ENCODE results near the gene JPH4. TPM values are rescaled to one million over a fixed set of nuclear protein-coding genes. Genes with fewer than 3 reads are reported as not detected.

The JPH4 gene
- total and polyA plus RNA-seq, 2 donors (not counting 1 experiment from before 2014, with no cell fraction given): not detected

- Histone ChIP-seq H3K4me3 (replicated peaks in 1 of 4; ENCODE audit: control extremely low read depth in 1 of 4, insufficient read depth in 1 of 4, low read depth in 3 of 4, low read length in 4 of 4) (peak overlapping the region in 3 of 4 experiments; percentile 61 to 74 (median 72)), H3K79me2 (ENCODE audit: control insufficient read depth, insufficient read depth, low read length) (no peaks in the 10 kb centered on the region), H3K4me2 (ENCODE audit: extremely low read depth, insufficient read depth, low read length) (peak overlapping the region; percentile 88), H3K4me1 (ENCODE audit: control insufficient read depth, extremely low read depth, insufficient read depth, low read length) (peaks cover 3% of the 10 kb centered on the region), H3K27me3 (ENCODE audit: control insufficient read depth, insufficient read depth, low read length) (peaks cover 14% of the 10 kb centered on the region), H3K27ac (ENCODE audit: insufficient read depth, low read length) (no peak overlapping the region), H3K36me3 (ENCODE audit: control insufficient read depth, insufficient read depth, low read length) (no peaks in the 10 kb centered on the region), H3K9ac (ENCODE audit: insufficient read depth, low read length) (no peak overlapping the region), H2AFZ (ENCODE audit: low read length) (no peak overlapping the region), H3K9me3 (ENCODE audit: control insufficient read depth, insufficient read depth, low read depth, low read length) (no peaks in the 10 kb centered on the region), H4K20me1 (ENCODE audit: control insufficient read depth, extremely low read depth, insufficient read depth, low read length) (no peaks in the 10 kb centered on the region)
- TF ChIP-seq EZH2 (IDR thresholded peaks at IDR 0.05; ENCODE audit: low read length, missing control alignments) (peak; percentile 66), CTCF (conservative IDR thresholded peaks at IDR 0.05 in 1 of 2, IDR thresholded peaks at IDR 0.05 in 1 of 2; ENCODE audit: low read depth in 1 of 2, low read length in 2 of 2) (no peak)
- DNase-seq (ENCODE audit: low read depth in 2 of 2): no peak
These were observed 28.3 kb downstream of the JPH4 start for GRCh38 chr14:23550131-23550811.

GRCh38 chr14:23548351-23549318 is 30.0 kb downstream of the JPH4 start:
- no peaks in the 10 kb centered on the region for H3K4me1 ChIP-seq (ENCODE audit: control insufficient read depth, extremely low read depth, insufficient read depth, low read length)
- no peaks in the 10 kb centered on the region for H3K79me2 ChIP-seq (ENCODE audit: control insufficient read depth, insufficient read depth, low read length)
- no peaks in the 10 kb centered on the region for H3K9me3 ChIP-seq (ENCODE audit: control insufficient read depth, insufficient read depth, low read depth, low read length)
- no peaks in the 10 kb centered on the region for H4K20me1 ChIP-seq (ENCODE audit: control insufficient read depth, extremely low read depth, insufficient read depth, low read length)
- no peak overlapping the region for H3K4me3 ChIP-seq (replicated peaks in 1 of 4; ENCODE audit: control extremely low read depth in 1 of 4, insufficient read depth in 1 of 4, low read depth in 3 of 4, low read length in 4 of 4)
- no peaks in the 10 kb centered on the region for H3K36me3 ChIP-seq (ENCODE audit: control insufficient read depth, insufficient read depth, low read length)
- H3K4me2 ChIP-seq (ENCODE audit: extremely low read depth, insufficient read depth, low read length): no peak overlapping the region
- TF ChIP-seq EZH2 (IDR thresholded peaks at IDR 0.05; ENCODE audit: low read length, missing control alignments) (no peak), CTCF (conservative IDR thresholded peaks at IDR 0.05 in 1 of 2, IDR thresholded peaks at IDR 0.05 in 1 of 2; ENCODE audit: low read depth in 1 of 2, low read length in 2 of 2) (no peak)
- H3K27me3 ChIP-seq (ENCODE audit: control insufficient read depth, insufficient read depth, low read length): peaks cover 14% of the 10 kb centered on the region
- DNase-seq (ENCODE audit: low read depth in 2 of 2): peak; percentile 34 to 71
- H2AFZ ChIP-seq (ENCODE audit: low read length): no peak overlapping the region
- no peak overlapping the region for H3K9ac ChIP-seq (ENCODE audit: insufficient read depth, low read length)
- no peak overlapping the region for H3K27ac ChIP-seq (ENCODE audit: insufficient read depth, low read length)

GRCh38 chr14:23547924-23548323 is 30.7 kb downstream of the JPH4 start:
- Histone ChIP-seq H3K4me1 (ENCODE audit: control insufficient read depth, extremely low read depth, insufficient read depth, low read length) (no peaks in the 10 kb centered on the region), H3K27me3 (ENCODE audit: control insufficient read depth, insufficient read depth, low read length) (peaks cover 14% of the 10 kb centered on the region), H2AFZ (ENCODE audit: low read length) (no peak overlapping the region), H3K79me2 (ENCODE audit: control insufficient read depth, insufficient read depth, low read length) (no peaks in the 10 kb centered on the region), H3K9me3 (ENCODE audit: control insufficient read depth, insufficient read depth, low read depth, low read length) (no peaks in the 10 kb centered on the region), H3K36me3 (ENCODE audit: control insufficient read depth, insufficient read depth, low read length) (no peaks in the 10 kb centered on the region), H3K4me2 (ENCODE audit: extremely low read depth, insufficient read depth, low read length) (no peak overlapping the region), H3K4me3 (replicated peaks in 1 of 4; ENCODE audit: control extremely low read depth in 1 of 4, insufficient read depth in 1 of 4, low read depth in 3 of 4, low read length in 4 of 4) (no peak overlapping the region), H3K27ac (ENCODE audit: insufficient read depth, low read length) (no peak overlapping the region), H4K20me1 (ENCODE audit: control insufficient read depth, extremely low read depth, insufficient read depth, low read length) (no peaks in the 10 kb centered on the region), H3K9ac (ENCODE audit: insufficient read depth, low read length) (no peak overlapping the region)
- no peak for TF ChIP-seq CTCF (conservative IDR thresholded peaks at IDR 0.05 in 1 of 2, IDR thresholded peaks at IDR 0.05 in 1 of 2; ENCODE audit: low read depth in 1 of 2, low read length in 2 of 2)
- no peak for TF ChIP-seq EZH2 (IDR thresholded peaks at IDR 0.05; ENCODE audit: low read length, missing control alignments)
- no peak for DNase-seq (ENCODE audit: low read depth in 2 of 2)
